GM18951 (cell line): ENCODE measurements around the gene FCRL6.

Experiments
- POLR2A ChIP-seq: IDR thresholded peaks from 4 replicates; pipeline ENCODE4 v1.6.1; 2011; ENCODE audit warnings: mild to moderate bottlenecking; ENCODE audit not compliant: insufficient read length, insufficient read depth; ENCODE audit errors: extremely low read depth
- in situ Hi-C: fragments of 300-500 bp; cut with MboI; formaldehyde crosslinking; loops from one replicate; pipeline ENCODE4 v1.12.0; 2022; ENCODE audit warnings: low sequenced_read_pairs, mixed read lengths, inconsistent platforms; ENCODE audit not compliant: unreplicated experiment

FCRL6 gene

GRCh38 chr1:159817276-159818041 lies 15.3 kb downstream of the FCRL6 start:
- in situ Hi-C loops, result no loop called here
- TF ChIP-seq POLR2A, result no peak

GRCh38 chr1:159821171-159821867 lies 19.2 kb downstream of the FCRL6 start:
- in situ Hi-C loops, result no loop called here
- TF ChIP-seq POLR2A, result no peak

- in situ Hi-C loops, result no loop called here
- no peak for TF ChIP-seq POLR2A
Measured at GRCh38 chr1:159823406-159823805, 21.2 kb downstream of the FCRL6 start.

GRCh38 chr1:159825564-159825963 lies 23.4 kb downstream of the FCRL6 start:
- TF ChIP-seq POLR2A, result no peak

GRCh38 chr1:159826441-159827101 lies 24.4 kb downstream of the FCRL6 start, which contains the start of gene SLAMF8:
Gene SLAMF8 (plus strand): TSS chr1:159826873. CDS start chr1:159826899, 26 bp downstream.
- no peak for TF ChIP-seq POLR2A
- in situ Hi-C loops, result no loop called here

More at GRCh38 chr1:159825564-159825963, 23.4 kb downstream of the FCRL6 start:
- in situ Hi-C loops, result no loop called here

- no peak for TF ChIP-seq POLR2A
Measured at GRCh38 chr1:159827102-159827490, 24.9 kb downstream of the FCRL6 start.

GRCh38 chr1:159827549-159827948 lies 25.4 kb downstream of the FCRL6 start:
- in situ Hi-C loops, result no loop called here

More at GRCh38 chr1:159827102-159827490, 24.9 kb downstream of the FCRL6 start:
- in situ Hi-C loops, result no loop called here

GRCh38 chr1:159828176-159828575 lies 26.0 kb downstream of the FCRL6 start:
- in situ Hi-C loops, result no loop called here

More at GRCh38 chr1:159827549-159827948, 25.4 kb downstream of the FCRL6 start:
- no peak for TF ChIP-seq POLR2A

GRCh38 chr1:159828581-159829272 lies 26.6 kb downstream of the FCRL6 start:
- TF ChIP-seq POLR2A, result no peak
- in situ Hi-C loops, result no loop called here

More at GRCh38 chr1:159828176-159828575, 26.0 kb downstream of the FCRL6 start:
- no peak for TF ChIP-seq POLR2A

GRCh38 chr1:159829273-159829634 lies 27.1 kb downstream of the FCRL6 start:
- TF ChIP-seq POLR2A, result no peak
- in situ Hi-C loops, result no loop called here

- in situ Hi-C loops, result no loop called here
- TF ChIP-seq POLR2A, result no peak
Measured at GRCh38 chr1:159829822-159830465, 27.8 kb downstream of the FCRL6 start.

- TF ChIP-seq POLR2A, result no peak
- in situ Hi-C loops, result no loop called here
Measured at GRCh38 chr1:159830722-159831121, 28.6 kb downstream of the FCRL6 start.
